ENCODE results near the gene ZNHIT1.
"Not testable (repeated sequence)": the region's sequence is repeated elsewhere in the genome, so short reads cannot be mapped to it uniquely, and the experiment has no call there.

Gene ZNHIT1

DNA sequence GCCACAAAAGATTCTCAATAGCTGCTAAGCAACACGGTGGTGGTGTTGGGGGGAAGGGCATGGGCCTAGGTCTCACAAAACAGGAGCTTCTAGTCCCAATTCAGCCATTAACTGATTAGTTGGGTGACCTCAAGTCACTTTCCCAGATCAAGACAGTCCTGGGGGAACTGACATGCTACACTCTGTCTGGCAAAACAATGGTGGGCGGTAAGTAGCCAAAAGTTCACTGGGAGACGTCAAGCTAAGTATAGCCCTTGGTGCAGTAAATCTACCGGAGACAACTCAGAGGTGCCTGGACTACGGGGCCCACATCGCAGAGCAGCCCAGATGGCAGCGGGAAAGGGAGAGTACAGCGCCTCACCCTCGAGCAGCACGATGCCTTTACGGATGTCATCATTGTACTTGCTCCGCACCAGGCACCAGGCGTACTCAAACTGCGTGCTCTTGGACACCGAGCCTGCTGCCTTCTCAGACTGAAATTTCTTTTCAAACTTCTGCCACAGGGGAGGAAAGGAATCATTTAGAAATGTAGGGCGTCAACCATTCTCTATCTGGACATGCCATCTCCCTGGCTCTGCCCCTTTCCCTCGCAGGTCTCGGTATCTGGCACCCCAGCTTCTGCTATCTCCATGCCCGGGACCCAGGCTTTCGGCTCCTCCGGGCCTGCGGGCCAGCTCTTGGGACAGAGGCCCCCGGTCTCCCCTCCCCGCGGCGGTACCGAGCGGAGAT is 25.8 kb downstream of the ZNHIT1 start:
- FAIRE-seq, result no peak

DNA sequence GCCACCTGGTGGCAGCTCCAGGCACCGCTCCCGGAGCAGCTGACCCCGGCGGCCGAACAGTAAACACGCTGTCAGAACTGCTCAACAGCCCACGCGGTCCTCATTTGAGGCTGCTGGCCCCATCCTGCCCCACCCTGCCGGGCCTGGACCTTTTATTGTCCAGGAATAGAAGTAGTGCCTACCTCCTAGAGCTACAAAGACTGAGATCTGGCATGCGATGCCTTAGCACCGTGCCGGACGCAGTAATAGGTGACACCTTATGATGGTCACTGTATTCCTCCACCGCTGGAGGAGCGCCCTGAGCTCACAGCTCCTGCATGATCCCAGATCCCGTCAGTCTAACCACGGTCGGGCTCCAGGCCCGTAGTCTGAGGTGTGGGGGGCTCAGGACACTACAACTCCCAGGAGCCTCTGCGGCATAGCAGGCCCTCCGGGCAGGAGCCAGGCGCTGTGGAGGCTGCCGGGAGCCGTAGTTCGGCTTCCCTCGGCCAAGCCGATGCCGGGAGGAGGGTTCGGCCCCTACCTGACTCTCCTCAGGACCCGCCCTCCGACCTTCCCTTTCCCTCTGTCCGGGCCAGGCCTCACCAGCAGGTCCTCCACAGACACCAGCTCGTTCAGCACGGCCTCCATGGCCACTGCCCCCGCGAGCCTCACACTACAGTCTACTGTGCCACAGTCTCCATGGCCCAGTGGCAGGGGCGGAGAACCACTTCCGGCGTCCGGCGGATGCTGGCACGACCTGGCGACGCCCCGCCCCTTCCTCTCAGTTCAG is 26.6 kb downstream of the ZNHIT1 start, which contains the start of gene FIS1:
TSS of gene FIS1 (minus strand) at position 707 of the 772 bp plus-strand sequence. CDS start at position 630, 77 bp downstream.
- FAIRE-seq, result no peak

DNA sequence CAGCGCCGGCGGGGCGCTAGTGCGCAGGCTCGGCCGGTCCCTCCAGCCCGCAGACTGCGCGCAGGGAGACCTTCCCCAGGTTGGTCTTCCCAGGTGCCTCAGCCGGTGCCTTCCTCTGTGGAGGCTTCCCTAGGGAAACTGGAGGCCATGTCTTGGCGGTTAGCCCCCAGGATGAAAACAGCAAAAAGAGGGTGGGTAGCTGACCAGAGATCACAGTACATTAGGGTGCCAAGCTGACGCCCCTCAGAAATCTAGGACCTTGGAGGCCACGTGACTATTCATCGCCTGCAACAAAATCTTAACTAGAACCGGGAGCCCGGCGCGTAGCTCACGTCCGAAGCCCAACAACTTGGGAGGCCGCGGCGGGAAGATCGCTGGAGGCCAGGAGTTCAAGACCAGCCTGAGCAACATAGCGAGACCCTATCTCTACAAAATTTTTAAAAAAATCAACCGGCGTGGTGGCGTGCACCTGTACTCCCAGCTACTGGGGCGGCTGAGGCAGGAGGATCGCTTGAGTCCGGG is 27.2 kb downstream of the ZNHIT1 start:
- no peak for FAIRE-seq

DNA sequence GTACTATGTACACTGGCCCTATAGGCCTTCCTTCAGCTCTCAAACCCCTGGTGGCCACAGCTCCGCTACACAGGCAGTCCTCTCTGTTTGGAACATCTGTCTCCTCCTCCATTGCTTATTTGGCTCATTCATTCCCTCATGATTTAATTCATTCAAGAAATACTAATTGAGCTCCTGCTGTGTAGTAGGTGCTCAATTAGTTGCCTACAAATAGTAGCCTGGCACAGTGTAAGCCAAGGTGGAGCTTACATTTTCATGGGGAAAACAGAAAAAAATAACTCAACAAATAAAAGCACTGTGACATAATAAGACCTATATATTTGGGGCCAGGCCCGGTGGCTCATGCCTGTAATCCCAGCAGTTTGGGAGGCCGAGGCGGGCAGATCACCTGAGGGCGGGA is 30.3 kb downstream of the ZNHIT1 start:
- FAIRE-seq, result no peak

DNA sequence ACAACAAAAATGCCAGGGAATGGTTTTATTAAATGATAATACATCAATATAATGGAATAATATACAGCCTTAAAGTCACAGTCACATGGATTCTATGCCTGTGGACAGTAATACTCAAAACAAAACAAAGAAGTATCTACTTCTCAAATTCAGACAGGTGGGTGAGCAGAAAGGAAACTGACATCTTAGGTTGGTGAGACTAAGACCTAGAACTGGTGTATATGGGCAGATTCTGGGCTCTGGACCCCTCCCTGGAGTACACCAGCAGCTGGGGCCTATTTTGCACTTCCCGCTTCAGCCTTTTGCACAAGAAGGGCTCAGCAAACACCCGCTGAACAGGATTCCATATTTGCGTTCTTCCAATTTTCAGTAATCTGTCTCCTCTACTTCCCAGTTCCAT is 32.4 kb downstream of the ZNHIT1 start:
- FAIRE-seq, result no peak

DNA sequence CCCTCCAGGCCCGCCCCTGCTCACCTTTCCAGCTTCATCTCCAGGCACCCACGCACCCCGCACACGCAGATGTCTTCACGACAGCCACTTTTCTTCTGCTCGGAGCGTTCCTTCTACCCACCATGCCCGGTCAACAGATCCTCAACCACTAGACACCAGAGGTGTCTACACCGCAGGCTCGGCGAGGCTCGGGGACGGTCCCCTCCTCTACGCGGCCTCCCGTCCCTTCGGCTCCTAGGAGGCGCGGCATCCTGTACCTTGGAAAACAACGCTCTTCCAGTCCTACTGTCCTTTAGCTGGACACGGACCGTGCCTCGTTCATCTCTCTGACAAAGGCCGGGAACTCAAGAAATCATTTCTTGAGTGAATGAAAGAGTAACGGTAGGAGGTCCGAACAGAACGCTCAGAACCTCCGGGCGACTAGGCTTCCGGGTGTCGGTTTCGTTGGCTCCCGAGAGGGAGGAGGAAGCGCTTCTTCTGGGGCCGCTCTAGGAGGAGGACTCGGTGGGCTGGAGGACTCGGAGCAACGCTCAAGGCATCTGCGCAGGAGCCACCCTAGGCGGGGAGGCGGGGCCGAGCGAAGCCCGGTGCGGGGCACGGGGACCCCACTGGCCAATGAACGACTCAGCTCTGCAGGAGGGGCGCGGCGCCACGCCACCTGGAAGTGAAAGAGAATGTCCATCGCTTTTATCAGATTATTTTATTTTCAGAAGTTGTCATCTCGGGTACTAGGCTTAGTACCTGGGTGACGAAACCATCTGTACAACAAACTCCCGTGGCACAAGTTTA is 34.1 kb downstream of the ZNHIT1 start:
- peak; percentile 90 for FAIRE-seq

DNA sequence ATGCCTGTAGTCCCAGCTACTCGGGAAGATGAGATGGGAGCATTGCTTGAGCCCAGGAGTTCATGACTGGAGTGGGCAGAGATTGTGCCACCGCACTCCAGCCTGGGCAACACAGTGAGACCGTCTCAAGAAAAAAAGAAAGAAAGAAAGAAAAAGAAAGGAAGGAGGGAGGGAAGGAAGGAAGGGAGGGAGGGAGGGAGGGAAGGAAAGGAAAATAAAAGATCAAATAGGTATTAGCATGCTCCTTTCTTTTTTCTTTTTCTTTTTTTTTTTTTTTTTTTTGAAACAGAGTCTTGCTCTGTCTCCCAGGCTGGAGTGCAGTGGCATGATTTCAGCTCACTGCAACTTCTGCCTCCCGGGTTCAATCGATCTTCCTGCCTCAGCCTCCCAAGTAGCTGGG is 35.2 kb downstream of the ZNHIT1 start:
- not testable (repeated sequence) for FAIRE-seq

DNA sequence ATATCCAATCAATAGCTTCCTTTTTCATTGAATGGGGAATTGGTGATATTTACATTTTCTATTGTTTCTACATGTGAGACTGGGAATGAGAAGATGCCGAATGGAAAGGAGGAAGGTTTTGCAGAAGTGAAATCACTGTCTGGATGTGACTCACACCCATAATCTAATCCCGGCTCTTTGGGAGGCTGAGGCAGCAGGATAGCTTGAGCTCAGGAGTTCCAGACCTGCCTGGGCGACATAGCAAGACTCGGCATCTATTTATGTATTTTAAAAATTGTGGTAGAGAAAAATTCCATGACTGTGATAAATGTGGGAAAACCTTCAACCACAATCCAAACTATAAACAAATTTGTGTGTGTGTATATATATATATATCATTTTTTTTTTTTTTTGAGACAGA is 37.8 kb downstream of the ZNHIT1 start:
- FAIRE-seq, result no peak

DNA sequence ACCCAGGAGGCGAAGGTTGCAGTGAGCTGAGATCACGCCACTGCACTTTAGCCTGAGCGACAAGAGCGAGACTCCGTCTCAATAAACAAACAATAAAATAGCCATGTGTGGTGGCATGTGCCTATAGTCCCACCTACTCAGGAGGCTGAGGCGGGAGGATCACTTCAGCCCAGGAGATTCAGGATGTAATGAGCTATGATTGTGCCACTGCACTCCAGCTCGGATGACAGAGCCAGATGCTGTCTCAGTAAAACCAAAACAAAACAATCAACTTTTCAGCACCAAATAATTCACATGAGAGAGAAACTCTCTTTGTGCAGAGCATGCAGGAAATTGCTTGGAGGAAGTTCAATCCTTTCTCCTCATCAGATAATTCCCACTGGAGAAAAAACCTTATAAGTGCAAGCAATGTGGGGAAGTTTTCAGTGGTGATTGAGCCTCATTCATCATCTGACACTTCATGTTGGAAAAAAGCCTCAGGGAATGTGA is 40.3 kb downstream of the ZNHIT1 start:
- FAIRE-seq, result no peak

DNA sequence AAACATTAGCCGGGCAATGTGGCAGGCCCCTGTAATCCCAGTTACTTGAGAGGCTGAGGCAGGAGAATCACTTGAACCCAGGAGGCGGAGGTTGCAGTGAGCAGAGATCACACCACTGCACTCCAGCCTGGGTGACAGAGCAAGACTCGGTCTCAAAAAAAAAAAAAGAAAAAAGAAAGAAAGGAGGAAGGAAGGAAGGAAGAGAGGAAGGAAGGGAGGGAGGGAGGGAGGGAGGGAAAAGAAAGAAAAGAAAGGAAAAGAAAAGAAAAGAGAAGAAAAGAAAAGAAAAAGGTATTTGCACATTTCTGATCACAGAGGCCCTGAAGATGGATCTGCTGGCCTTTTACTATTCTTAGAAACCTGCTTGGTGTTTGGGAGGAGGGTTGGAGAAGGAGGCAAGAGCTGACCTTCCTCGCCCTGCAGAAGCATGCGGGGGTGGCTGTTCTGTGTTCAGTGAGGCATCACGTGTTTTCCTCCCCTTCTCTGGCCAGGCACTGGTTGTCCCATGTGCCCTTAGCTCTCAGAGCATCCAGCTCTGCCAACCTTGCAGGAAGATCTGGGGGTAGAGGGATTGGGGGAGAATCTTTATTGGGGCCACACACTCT is 46.2 kb downstream of the ZNHIT1 start:
- FAIRE-seq, result not testable (repeated sequence)

DNA sequence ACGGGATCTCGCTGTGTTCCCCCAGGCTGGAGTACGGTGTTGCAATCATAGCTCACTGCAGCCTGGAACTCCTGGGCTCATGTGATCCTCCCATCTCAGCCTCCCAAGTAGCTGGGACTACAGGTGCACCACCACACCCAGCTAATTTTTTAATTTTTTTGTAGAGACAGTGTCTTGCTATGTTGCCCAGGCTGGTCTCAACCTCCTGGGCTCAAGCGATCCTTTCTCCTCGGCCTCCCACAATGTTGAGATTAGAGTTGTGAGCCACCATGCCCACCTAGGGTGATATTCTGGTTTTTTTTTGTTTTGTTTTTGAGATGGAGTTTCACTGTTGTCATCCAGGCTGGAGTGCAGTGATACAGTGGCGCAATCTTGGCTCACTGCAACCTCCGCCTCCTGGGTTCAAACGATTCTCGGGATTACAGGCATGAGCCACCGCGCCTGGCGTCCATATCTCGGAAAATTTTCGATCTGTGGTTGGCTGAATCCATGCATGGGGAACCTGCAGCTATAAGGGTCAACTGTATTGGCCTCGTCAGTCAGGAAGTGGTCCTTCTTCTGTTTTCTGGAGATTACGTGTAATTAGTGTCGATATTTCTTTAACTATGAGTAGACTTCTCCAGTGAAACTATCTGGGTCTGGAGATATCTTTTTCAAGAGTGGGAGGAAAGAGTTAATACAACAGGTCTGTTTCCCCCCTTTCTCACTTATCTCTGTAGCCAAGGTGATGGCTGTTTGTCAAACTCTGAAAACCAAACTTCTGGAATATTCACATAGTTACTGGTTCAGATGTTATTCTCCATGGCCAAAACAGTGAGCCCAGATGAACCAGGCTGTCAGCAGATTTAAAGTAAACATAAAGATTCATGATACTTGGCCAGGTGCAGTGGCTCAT is 47.9 kb downstream of the ZNHIT1 start:
- FAIRE-seq, result no peak

DNA sequence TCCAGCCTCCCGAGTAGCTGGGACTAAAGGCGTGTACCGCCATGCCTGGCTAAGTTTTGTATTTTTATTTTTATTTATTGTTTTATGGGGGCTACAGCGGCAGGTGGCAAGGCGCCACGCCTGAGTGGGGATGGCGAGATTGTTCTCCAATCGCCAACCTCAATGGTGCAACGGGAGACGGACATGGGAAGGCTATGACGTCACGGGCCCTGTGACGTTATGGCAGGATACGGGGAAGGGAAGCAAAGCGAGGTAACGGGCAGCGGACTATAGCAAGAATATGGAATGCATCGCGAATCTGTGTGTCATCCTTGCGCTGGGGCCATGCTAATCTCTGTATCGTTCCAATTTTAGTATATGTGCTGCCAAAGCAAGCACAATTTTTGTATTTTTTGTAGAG is 51.7 kb downstream of the ZNHIT1 start:
- no peak for FAIRE-seq

DNA sequence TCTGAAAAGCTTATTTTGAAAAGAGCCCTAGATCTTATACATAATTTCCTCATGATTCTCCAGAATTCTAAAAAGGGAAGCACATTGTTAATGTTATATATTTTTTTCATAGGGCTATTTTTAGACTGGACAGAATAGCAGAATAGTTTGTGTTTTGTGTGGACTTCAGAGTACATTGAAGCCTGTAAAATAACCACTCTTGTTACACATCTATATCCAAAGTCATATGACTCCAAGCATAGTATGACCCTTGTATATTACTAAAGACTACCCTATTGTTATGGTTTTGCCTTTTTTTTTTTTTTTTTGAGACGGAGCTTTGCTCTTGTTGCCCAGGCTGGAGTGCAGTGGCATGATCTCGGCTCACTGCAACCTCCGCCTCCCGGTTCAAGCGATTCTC is 53.1 kb downstream of the ZNHIT1 start:
- no peak for FAIRE-seq

DNA sequence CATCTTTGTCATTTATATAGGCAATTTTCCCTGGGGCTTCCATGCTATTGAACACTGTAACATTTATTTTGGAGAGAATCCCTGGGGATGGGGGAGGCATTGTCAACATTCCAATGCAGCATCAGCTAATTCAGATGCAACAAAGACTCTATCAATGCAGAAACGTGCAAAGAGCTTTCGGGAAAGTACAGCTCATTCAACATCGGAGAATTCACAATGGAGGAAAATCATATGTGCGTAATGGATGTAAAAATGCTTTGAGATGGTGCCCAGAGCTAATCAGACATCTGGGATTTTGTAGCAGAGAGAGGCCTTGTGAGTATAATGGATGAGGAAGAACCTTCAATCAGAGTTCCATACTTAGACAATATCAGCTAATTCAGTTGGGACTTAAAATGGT is 55.2 kb downstream of the ZNHIT1 start:
- FAIRE-seq, result no peak

Data from endometrium (tissue), 2 donors.